Measurements from ENCODE around the gene PDCD1. TPM values are rescaled to one million over a fixed set of nuclear protein-coding genes. Genes with fewer than 3 reads are reported as not detected.

PDCD1 gene
- polyA plus RNA-seq, 1 experiment = not detected

GRCh38 chr2:241853651-241854341 lies 4.9 kb downstream of the PDCD1 start:
- CTCF ChIA-PET = no interaction called here
- H3K4me3 ChIP-seq (ENCODE audit: low read depth, low read length) = no peak overlapping the region
- POLR2A ChIA-PET = no interaction called here
- DNase-seq (ENCODE audit: low read depth, low spot score) = no peak
- peaks cover 3% of the 10 kb centered on the region for H3K27me3 ChIP-seq (ENCODE audit: control insufficient read depth, insufficient read depth, low read length)
- H3K27ac ChIP-seq (ENCODE audit: low read depth, low read length) = no peak overlapping the region
- H3K9me3 ChIP-seq (ENCODE audit: control insufficient read depth, insufficient read depth, low read length) = peaks cover 3% of the 10 kb centered on the region; the same call in 1 of the 2 replicates
- no peak for TF ChIP-seq CTCF (IDR thresholded peaks at IDR 0.05; ENCODE audit: low read depth, low read length)

- H3K9me3 ChIP-seq (ENCODE audit: control insufficient read depth, insufficient read depth, low read length) = peaks cover 3% of the 10 kb centered on the region; the same call in 1 of the 2 replicates
- no peak for DNase-seq (ENCODE audit: low read depth, low spot score)
- H3K27ac ChIP-seq (ENCODE audit: low read depth, low read length) = no peak overlapping the region
- peaks cover 3% of the 10 kb centered on the region for H3K27me3 ChIP-seq (ENCODE audit: control insufficient read depth, insufficient read depth, low read length)
- H3K4me3 ChIP-seq (ENCODE audit: low read depth, low read length) = no peak overlapping the region
- no peak for TF ChIP-seq CTCF (IDR thresholded peaks at IDR 0.05; ENCODE audit: low read depth, low read length)
- ChIA-PET POLR2A (interaction anchor here (0.6 kb wide), 1 partner anchor 169 kb away, joined by 3 read pairs; no protein-coding TSS in a partner anchor), CTCF (no interaction called here)
Measured at GRCh38 chr2:241852981-241853631, 5.6 kb downstream of the PDCD1 start.

GRCh38 chr2:241852116-241852980 lies 6.3 kb downstream of the PDCD1 start:
- no peak for TF ChIP-seq CTCF (IDR thresholded peaks at IDR 0.05; ENCODE audit: low read depth, low read length)
- CTCF ChIA-PET = no interaction called here

GRCh38 chr2:241851325-241852115 lies 7.2 kb downstream of the PDCD1 start:
- peaks cover 4% of the 10 kb centered on the region for H3K27me3 ChIP-seq (ENCODE audit: control insufficient read depth, insufficient read depth, low read length)
- no peaks in the 10 kb centered on the region; the same call in 1 of the 2 replicates for H3K9me3 ChIP-seq (ENCODE audit: control insufficient read depth, insufficient read depth, low read length)
- DNase-seq (ENCODE audit: low read depth, low spot score) = no peak
- POLR2A ChIA-PET = no interaction called here
- no peak overlapping the region for H3K4me3 ChIP-seq (ENCODE audit: low read depth, low read length)
- CTCF ChIA-PET = no interaction called here
- TF ChIP-seq CTCF (IDR thresholded peaks at IDR 0.05; ENCODE audit: low read depth, low read length) = no peak
- no peak overlapping the region for H3K27ac ChIP-seq (ENCODE audit: low read depth, low read length)

More at GRCh38 chr2:241852116-241852980, 6.3 kb downstream of the PDCD1 start:
- Histone ChIP-seq H3K4me3 (ENCODE audit: low read depth, low read length) (no peak overlapping the region), H3K27me3 (ENCODE audit: control insufficient read depth, insufficient read depth, low read length) (peaks cover 3% of the 10 kb centered on the region), H3K9me3 (ENCODE audit: control insufficient read depth, insufficient read depth, low read length) (no peaks in the 10 kb centered on the region; the same call in 1 of the 2 replicates), H3K27ac (ENCODE audit: low read depth, low read length) (no peak overlapping the region)
- POLR2A ChIA-PET = interaction anchor here (0.6 kb wide), 2 partner anchors 13 to 170 kb away, joined by 3 to 8 read pairs; no protein-coding TSS in a partner anchor
- DNase-seq (ENCODE audit: low read depth, low spot score) = no peak

Measured in AG04450 (cell line).